PFSK-1 (cell line): ENCODE results near the gene CISH.

ENCODE experiments used
- FOXP2 ChIP-seq: optimal IDR thresholded peaks from 2 replicates; pipeline ENCODE3; 2011; ENCODE audit warnings: borderline replicate concordance, control low read depth, inconsistent platforms; ENCODE audit not compliant: insufficient read depth; ENCODE audit errors: extremely low read length, extremely low read depth
- POLR2AphosphoS5 ChIP-seq: IDR thresholded peaks from 2 replicates; pipeline ENCODE4 v1.6.1; 2012; ENCODE audit warnings: low read depth, mild to moderate bottlenecking, control low read depth, low read length, moderate library complexity
- REST ChIP-seq, 2 experiments: IDR thresholded peaks; 2 replicates each; pipeline versions ENCODE4 v1.6.1 to v1.8.0; 2011 to 2012; ENCODE audit warnings: low read depth in 2 of 2, low read length in 2 of 2, control low read depth in 1 of 2, inconsistent platforms in 1 of 2, mild to moderate bottlenecking in 1 of 2, moderate library complexity in 1 of 2; ENCODE audit not compliant: insufficient read depth in 1 of 2
- SIN3A ChIP-seq: IDR thresholded peaks from 2 replicates; pipeline ENCODE4 v1.6.1; 2012; ENCODE audit warnings: mild to moderate bottlenecking, low read length, moderate library complexity, borderline replicate concordance; ENCODE audit not compliant: insufficient read depth
- TAF1 ChIP-seq: IDR thresholded peaks from 2 replicates; pipeline ENCODE4 v1.6.1; 2012; ENCODE audit warnings: low read length, control low read depth, borderline replicate concordance; ENCODE audit not compliant: insufficient read depth

CISH gene

GRCh38 chr3:50608278-50608677, 3.3 kb downstream of the CISH start:
- TF ChIP-seq TAF1 (no peak), POLR2AphosphoS5 (no peak), SIN3A (no peak), FOXP2 (no peak), REST (IDR thresholded peaks at IDR 0.05; ENCODE audit: insufficient read depth in 1 of 2, low read depth in 2 of 2, low read length in 2 of 2) (no peak)

GRCh38 chr3:50607271-50608091, 4.1 kb downstream of the CISH start:
- TF ChIP-seq POLR2AphosphoS5 (no peak), SIN3A (no peak)

DNA sequence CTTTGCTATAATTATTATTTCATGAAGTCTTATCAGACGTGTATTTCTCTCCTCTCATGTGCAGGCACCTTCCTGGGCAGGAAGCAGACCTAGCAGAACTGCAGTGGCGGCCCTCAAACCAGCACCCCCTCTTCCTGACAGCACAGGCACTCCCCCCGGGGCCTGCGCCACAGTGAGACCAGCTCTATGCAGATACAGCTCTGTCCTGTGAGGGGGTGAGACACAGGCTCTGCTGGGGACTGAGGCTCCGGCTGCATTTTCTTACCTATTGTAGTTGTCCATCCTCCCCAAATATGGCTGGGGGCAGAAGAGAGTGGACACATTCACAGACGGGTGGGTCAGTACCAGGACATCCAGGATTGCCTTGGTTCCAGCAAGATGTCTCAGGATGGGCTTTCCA, 5.0 kb downstream of the CISH start:
- no peak for TF ChIP-seq SIN3A
- no peak for TF ChIP-seq REST (IDR thresholded peaks at IDR 0.05; ENCODE audit: insufficient read depth in 1 of 2, low read depth in 2 of 2, low read length in 2 of 2)
- no peak for TF ChIP-seq FOXP2
- no peak for TF ChIP-seq POLR2AphosphoS5
- TF ChIP-seq TAF1 = no peak

DNA sequence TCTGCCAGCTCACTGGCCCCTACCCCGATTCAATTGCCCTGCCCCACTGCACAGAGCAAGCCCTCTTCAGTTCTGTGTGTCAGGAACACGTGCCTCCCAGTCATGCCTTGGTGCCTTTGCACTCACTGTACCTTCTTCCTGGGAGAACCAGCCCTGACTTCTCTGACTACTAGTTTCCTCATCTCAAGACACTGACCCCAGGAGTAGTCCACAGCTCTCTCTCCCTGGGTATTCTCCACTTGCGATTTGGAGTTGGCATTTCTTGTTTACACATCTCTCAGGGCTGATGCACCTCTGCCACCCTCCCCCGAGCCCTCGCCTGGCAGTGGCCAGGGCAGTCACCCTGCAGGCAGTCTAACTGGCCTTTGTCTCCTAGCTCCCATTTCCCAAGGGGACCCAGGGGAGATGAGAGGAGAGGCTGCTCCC, 5.7 kb downstream of the CISH start:
- TF ChIP-seq TAF1 = no peak
- no peak for TF ChIP-seq REST (IDR thresholded peaks at IDR 0.05; ENCODE audit: insufficient read depth in 1 of 2, low read depth in 2 of 2, low read length in 2 of 2)
- no peak for TF ChIP-seq SIN3A
- TF ChIP-seq POLR2AphosphoS5 = no peak
- no peak for TF ChIP-seq FOXP2

- no peak for TF ChIP-seq REST (IDR thresholded peaks at IDR 0.05; ENCODE audit: insufficient read depth in 1 of 2, low read depth in 2 of 2, low read length in 2 of 2)
Observed at GRCh38 chr3:50604628-50605588, 6.7 kb downstream of the CISH start.
